HG03196 (cell line): ENCODE results near the gene CER1.

ENCODE experiments used
- ATAC-seq: cut with Tn5 transposase; IDR thresholded peaks from one replicate; pipeline ENCODE4 v1.9.1; 2021; ENCODE audit not compliant: unreplicated experiment

Gene CER1, protein sequence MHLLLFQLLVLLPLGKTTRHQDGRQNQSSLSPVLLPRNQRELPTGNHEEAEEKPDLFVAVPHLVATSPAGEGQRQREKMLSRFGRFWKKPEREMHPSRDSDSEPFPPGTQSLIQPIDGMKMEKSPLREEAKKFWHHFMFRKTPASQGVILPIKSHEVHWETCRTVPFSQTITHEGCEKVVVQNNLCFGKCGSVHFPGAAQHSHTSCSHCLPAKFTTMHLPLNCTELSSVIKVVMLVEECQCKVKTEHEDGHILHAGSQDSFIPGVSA

DNA sequence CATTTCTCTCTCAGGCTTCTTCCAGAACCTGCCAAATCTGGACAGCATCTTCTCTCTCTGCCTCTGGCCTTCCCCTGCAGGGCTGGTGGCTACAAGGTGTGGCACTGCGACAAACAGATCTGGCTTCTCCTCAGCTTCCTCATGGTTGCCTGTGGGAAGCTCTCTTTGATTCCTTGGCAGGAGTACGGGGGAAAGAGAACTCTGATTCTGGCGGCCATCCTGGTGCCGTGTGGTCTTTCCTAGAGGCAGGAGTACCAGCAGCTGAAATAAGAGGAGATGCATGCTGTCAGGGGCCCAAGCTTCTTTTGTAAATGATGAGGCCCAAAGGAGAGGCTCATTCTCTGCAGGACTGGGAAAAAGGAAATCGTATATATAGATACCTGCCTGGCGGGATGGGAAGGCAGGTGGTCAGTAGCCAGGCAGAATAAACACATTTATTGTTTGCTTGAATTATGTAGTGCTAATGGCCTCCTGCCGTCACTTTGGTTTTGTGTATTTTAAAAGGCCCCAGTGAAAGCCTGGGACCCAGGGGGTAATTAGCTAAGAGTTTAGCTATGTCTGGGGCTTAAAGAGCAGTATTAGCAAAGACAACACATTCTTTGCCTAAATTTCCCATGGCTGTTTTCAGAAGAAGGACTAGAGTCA, at the start of gene CER1:
CER1 (minus strand) TSS at position 343 of the 645 bp plus-strand sequence; CDS start at position 282, 61 bp downstream.
- ATAC-seq: no peak

DNA sequence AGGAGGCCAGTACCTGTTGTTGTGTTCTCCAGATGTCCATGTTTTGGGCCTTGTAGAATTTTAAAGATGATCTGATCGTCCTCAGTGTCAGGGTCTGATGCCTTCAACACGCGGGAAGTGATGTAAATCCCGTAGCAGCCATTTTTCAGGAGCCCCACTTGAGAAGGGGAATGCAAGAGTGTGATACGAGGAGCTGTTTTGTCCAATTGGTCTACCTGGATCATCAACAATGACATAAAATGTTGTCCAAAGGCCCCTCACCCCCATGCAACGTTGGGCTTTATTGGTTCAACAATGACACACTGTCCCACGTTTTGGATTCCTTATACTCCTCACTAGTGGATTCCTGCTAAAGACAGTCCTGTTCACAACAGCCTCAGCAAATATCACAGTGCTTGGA, 48.1 kb upstream of the CER1 start:
- ATAC-seq: no peak

GRCh38 chr9:14769230-14769571, 46.7 kb upstream of the CER1 start:
- no peak for ATAC-seq

DNA sequence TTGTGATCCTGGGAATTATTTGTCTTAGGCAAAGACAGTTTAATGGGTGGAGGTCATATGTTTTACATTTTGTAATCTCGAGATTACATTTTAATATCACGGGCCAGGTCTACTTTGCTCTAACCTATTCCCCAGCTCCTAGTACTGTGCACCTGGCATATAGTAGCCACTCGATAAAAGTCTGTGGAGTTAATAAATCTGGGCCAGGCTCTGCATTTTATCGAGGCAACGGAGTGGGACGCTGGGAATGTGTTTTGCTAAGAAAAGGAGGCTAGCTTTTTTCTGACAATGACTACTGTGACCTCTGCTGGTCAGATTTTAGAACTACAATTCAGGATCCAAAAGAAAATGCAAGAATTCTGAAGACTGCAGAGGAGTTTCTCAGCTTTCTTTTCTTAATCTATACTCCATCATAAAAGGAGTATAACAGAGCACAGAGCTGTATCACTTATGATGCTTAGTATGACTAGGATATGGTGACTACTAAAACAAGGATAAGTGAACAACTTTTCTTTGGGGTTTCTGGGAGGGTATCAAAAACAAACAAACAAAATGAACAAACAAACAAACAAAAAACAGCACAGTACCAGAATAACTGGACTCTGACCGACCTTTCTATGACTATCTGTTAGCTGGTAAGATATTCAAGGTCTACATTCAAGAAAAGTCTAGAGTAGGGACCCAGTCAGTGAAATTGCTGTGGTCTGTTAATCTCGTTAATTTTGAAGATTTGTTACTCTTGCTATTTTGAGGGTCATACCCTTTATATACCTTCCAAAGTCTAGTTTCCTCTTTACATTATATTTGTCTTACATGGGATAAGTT, 46.1 kb upstream of the CER1 start:
- no peak for ATAC-seq

GRCh38 chr9:14766299-14766698, 43.8 kb upstream of the CER1 start:
- ATAC-seq: no peak

- no peak for ATAC-seq
Observed at GRCh38 chr9:14761584-14761983, 39.1 kb upstream of the CER1 start.

DNA sequence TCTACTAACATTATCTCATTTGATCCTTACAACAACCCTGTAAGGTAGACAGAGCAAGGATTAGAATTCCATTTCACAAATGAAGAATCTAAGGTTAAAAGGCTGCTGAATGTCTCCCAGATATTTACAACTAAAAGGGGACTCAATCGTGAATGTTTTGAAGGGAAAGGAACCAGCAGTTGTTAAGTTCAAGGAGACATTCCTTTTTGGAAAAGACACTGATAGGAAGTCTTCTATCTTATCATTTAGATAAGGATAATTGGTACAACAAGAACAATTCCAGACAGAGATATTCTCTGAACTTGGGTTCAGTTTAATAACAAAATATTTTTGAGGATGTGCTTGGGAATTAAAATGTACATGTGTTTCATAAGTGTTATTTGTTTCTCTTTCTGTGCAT, 37.5 kb upstream of the CER1 start:
- ATAC-seq: no peak

- no peak for ATAC-seq
Observed at GRCh38 chr9:14756291-14756690, 33.8 kb upstream of the CER1 start.

DNA sequence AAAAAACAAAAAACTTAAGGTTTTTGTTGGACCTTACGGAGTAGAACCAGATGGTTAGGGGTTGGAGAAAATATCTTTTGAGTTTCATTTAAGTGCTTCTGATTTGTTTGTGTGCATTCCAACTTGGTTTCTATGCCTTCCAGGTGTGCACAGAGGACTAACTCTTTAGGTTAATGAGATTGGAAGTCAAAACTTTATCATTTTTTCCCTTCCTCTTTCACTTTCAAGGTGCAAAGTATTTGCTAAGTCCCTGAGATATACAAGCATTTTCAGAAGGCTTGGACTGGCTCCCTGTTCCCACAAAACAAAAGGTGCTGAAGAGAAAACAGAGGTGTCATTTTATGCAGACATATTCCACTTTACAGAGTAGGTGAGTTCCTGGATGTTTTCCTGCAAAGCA, 30.3 kb upstream of the CER1 start:
- no peak for ATAC-seq

GRCh38 chr9:14752271-14752670, 29.7 kb upstream of the CER1 start:
- no peak for ATAC-seq

GRCh38 chr9:14750821-14751220, 28.3 kb upstream of the CER1 start:
- ATAC-seq: no peak

GRCh38 chr9:14749741-14750211, 27.2 kb upstream of the CER1 start:
- ATAC-seq: no peak

- ATAC-seq: no peak
Observed at GRCh38 chr9:14748373-14748772, 25.8 kb upstream of the CER1 start.

DNA sequence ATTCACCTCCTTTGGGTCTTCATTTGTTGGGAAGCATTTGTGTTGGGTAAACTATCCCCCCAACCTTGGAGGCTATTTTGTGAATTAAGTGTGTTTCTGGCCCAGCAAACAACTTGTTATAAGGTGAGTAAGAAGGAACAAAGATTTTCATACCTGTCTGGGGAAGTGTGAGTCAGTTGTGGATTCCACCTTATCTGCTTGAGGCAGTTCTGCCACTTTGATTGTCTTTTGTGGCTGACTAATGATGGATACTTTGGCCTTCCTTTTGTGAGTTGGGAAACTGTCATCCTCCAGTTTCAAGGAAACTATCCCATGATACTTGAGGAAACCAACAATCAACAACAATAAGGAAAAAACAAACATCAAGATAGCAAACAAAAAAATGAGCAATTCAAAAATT, 24.6 kb upstream of the CER1 start:
- no peak for ATAC-seq

- no peak for ATAC-seq
Observed at GRCh38 chr9:14746626-14747025, 24.1 kb upstream of the CER1 start.

GRCh38 chr9:14744768-14745167, 22.2 kb upstream of the CER1 start:
- no peak for ATAC-seq

GRCh38 chr9:14741369-14741768, 18.8 kb upstream of the CER1 start:
- peak; percentile 80 for ATAC-seq

- no peak for ATAC-seq
Observed at GRCh38 chr9:14733133-14733532, 10.6 kb upstream of the CER1 start.

DNA sequence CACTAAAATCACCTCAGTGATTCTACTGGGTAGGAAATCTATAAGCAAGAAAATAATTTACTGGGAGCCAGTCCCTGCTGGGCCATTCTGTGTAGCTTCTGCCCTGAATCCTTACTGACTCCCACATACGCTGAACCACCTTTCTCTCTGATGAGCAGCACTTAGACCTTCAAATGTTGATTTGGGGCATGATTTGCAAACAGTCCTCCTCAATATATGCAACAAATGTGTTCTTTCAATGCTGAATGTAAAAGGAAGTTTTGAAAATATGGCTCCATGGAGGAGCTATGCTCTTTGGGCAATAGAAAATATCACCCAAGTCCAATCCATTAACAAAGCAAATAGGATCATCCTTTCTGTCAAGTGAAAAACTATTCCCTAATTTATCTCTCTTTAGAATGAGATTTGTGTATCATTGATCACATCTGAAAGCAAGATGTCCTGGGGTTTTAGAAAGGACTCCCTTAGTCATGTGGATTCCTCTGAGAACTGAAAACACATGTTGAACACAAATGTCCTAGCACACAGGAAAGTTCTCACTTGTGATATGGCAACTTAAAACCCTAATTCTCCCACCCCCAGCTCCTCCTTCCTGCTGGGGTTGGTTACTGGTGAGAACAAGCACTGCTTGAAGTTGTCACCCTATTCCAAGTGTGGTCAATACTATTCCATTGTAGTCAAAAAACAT, 8.9 kb upstream of the CER1 start:
- no peak for ATAC-seq

DNA sequence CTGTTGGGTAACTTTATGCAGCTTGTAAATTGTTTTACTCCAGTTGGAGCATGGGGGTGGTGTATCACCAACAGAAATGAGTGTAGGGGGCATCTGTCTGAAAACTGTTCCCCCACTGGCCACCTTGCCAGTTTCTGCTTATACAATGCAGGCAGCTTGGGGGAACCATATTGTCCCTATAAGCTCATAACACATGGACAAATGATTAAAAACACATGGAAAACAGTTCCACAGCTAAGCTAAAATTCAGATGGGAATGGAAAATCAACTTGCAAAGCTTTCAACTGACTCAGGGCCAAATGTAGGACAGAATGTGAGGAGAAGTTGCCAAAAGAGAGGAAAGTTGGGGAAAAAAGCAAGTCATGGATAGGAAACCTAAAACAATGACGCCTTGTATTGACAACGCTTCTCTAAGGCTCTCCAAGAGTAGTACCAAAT, 7.9 kb upstream of the CER1 start:
- ATAC-seq: no peak

DNA sequence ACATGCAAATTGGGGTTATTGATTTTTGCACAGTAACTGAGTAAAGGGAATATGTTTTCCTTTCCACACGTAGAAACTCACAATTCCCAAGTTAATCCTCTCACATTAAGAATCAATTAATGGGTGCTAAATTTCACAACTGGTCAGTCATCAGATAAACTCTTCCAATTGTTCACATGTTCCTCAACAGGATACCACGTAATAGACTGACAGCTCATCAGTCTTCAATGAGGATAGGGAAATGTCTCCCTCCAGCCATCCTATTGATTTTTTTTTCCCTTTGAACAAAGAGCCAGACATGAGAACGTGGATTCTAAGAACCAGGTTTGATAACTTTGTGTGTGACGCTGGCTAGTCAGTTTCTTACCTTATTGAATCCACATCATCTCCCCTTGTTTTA, 768 bp upstream of the CER1 start:
- ATAC-seq: no peak
